ELF-1 (cell line): ENCODE results near the gene ARHGEF4.

ENCODE experiments used
- DNase-seq: peaks from one replicate; pipeline ENCODE4 v3.0.0-alpha.2; 2016; ENCODE audit warnings: low read depth, low spot score

Gene ARHGEF4

DNA sequence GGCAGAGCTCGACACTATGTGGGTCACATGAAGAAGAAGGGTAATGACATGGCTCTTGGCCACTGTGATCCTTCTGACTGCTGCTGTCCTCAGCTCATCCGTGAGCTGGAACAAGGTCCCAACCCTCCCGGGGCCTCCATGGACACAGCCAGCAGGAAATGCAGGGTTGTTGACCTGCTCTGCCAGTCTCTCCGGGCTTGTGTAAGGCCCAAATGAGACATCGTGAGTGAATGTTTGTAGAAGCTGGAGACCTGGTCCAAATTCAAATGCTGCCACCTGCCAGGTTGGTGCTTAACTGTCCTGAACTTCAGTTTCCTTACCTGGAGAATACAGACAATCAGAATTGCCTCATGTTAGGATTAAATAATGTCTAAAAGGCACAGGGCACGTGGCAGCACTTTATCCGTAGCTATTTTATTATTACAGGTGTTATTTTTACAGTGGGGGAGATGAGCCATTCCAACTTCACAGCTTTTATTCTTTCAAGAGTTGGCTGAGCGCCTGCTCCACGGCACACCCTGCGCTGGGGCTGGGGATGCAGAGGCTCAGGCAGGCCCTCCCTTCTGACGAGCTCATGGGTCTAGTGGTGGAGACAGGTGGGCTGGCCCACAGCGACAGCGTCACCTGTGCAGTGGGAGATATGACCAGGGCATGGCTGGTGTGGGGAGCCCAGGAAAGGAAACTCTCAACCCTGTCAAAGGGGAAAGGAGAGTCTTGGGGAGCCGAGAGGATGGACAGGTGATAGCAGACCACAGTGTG, 15.1 kb downstream of the ARHGEF4 start:
- DNase-seq, result no peak

DNA sequence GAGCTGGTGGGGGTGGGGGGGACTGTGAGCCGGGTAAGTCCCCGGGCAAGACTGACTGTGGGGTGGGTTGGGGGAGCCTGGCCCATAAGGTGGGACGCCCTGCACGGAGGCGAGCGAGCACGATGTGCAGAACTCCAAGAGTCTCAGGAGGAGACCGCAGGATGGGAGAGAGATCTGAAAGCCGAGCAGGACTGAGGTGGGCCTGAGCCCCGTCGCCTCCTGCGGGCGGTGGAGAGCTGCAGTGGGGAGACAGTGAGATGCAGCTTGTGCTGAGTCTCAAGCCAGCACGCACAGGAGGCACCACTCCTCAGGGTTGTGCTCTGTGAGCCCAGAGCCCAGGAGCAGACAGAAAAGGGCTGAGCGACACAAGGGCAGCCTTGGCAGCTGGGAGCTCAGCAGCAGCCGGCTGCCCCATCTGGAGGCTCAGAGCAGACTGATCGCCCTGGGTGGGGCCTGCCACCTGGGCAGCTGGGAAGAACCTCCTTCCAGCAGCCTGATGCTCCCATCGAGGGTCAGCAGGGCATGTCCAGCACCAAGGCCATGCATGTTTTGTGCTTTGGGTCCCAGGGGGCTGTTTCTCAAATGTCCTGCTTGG, 15.9 kb downstream of the ARHGEF4 start:
- DNase-seq, result no peak

DNA sequence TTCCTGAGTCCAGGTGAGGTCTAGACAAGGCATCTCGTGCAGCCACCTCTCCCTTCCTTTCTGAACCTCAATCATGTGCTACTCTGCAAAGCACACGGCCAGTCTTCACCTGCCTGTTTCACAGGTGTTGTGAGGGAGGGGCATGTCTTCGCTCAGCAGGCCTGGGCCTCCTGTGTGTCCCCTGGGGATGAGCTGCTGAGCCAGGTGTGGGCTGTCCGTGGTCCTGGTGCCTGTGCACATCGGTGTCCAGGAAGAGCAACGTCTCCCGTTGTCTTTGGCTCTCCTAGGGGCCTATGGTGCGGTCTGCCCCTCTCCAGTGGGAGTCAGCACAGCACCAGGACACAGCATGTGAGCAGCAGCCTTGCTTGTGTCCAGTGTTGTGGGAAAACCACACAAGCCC, 16.7 kb downstream of the ARHGEF4 start:
- DNase-seq, result no peak

DNA sequence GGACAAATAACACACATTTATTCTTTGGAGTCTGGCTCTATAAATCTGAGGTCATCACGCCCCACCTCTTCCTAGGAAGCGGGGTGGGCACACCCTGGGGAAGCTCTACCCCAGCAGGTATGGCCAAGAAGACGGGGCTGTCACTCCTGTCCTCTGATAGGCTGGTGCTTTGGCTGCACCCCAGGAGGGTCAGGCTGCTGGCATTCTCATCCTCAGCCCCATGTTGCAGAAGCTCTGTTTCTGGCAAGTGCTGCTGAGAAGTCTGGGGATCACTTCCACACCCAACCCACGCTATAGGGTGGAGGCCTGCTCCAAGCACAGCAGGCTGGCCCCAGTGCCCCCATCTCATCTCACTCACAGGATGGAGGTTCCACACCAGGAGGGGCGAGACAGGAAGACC, 17.6 kb downstream of the ARHGEF4 start:
- DNase-seq, result no peak

- DNase-seq, result no peak
Observed at GRCh38 chr2:130864830-130865800, 28.4 kb downstream of the ARHGEF4 start.

DNA sequence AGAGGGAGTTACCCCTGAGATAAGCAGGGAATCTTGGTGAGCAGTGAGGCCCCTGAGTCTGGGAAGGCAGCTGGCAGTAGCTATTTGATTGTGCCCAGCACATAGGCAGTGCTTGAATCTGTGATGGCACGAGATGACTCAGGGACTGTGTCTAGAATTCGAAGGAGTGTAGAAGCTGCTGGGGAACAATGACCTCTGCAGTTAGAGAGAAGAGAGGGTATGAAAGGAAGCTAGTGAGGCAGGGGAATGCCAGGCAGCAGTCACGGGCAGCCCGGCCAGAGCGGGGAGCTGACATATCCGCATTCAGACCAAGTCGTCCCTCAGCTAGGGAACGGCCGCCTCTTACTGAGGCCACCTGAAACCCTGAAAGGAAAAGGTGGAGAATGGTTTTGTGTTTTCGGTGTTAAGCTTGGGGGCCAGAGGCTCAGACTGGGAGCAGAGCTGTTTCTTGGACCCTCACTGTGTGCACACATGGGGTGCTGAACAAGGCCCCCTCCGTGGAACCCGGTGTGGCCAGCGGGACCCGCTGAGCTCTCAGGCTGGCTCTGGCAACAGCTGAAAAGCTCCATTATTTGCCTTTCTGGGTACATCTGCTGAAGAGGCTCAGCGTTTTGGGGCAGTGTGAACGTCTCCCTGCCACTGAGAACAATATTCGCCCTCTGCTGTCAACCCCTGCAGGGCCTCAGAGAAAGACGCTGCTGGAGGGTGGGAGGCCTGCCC, 32.9 kb downstream of the ARHGEF4 start:
- DNase-seq, result no peak

- no peak for DNase-seq
Observed at GRCh38 chr2:130870161-130870485, 33.4 kb downstream of the ARHGEF4 start.

GRCh38 chr2:130870779-130871178, 34.1 kb downstream of the ARHGEF4 start:
- DNase-seq, result no peak

GRCh38 chr2:130871843-130872740, 35.4 kb downstream of the ARHGEF4 start:
- DNase-seq, result no peak

DNA sequence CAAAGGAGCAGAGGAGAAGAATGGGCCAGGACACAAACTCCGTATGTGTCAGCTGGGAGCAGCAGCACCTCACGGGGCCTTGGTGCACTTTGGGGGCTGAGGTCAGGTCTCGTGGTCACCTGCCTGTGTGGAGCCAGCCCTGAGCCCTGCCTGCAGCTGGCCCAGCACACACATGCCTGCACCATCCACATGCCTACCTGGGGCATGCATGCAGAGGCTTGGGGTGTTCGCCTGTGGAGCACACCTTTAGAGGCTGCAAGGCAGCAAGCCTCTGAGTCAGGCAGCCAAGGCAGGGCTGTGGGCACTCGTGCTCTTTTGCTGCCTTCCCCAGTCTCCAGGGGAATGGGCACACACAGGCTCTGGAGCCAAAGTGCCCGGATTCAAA, 36.0 kb downstream of the ARHGEF4 start:
- no peak for DNase-seq

GRCh38 chr2:130873700-130874346, 37.1 kb downstream of the ARHGEF4 start:
- DNase-seq, result peak; percentile 78

GRCh38 chr2:130874512-130874911, 37.8 kb downstream of the ARHGEF4 start:
- no peak for DNase-seq

DNA sequence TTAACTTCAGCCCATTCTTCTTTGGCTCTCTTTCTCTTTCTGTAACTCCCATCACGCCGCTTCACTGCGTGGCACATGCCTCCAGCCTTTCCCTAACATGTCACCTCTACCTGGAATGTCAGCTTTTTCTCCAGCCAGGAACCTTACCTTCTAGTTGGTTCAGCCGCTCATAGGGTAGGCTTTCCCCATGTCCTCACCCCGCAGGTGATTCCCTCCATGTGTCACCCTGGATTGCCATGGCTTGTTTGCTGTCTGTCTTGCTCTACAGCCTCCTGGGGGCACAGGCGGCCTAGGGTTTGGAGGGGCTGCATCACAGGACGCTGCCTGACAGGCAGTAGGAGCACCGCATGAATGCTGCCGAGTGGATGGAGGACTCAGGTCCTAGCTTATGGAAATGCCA, 39.2 kb downstream of the ARHGEF4 start:
- no peak for DNase-seq

- DNase-seq, result no peak
Observed at GRCh38 chr2:130877258-130877657, 40.5 kb downstream of the ARHGEF4 start.

DNA sequence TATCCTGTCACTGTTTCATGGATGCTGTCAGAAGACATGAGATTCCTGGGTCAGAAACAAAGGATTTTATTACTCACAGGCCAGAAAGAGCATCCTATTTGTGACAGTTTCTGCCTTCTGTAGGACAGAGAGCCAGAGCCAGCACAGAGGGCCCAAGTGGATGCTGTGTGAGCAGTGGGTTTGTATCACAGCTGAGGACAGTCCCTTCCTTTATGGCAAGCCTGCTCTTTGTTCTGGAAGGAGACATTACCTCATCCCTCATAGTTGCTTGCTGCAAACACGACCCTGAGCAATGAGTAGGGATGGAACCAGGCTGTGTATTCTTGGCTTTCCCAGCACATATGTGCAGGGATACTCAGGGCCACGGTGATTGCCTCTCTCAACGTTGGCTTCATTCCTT, 41.6 kb downstream of the ARHGEF4 start:
- DNase-seq, result no peak

- no peak for DNase-seq
Observed at GRCh38 chr2:130878933-130879332, 42.2 kb downstream of the ARHGEF4 start.

DNA sequence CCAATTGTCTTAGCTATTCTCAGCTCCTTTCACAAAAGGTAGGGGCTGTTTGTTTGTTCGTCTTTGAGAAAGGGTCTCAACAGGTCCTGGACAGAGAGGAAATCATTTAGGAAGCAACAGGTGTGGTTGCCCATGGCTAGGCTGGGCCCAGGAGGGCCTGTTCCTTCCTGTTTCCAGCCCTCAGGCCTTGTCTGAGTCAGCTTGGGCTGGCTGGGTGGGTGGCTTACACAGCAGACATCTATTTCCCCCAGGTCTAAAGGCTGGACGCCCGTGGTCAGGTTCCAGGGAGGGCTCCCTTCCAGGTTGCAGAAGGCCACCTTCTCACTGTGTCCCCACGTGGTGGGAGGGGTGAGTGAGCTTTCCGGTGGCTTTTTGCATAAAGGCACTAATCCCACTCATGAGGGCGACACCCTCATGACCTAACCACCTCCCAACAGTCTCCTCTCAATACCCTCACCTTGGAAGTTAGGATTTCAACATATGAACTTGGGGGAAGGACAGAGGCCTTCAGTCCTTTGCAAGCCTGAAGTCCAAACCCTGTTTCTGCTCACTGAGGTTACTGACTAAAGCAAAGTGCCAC, 45.5 kb downstream of the ARHGEF4 start:
- DNase-seq, result peak; percentile 37

DNA sequence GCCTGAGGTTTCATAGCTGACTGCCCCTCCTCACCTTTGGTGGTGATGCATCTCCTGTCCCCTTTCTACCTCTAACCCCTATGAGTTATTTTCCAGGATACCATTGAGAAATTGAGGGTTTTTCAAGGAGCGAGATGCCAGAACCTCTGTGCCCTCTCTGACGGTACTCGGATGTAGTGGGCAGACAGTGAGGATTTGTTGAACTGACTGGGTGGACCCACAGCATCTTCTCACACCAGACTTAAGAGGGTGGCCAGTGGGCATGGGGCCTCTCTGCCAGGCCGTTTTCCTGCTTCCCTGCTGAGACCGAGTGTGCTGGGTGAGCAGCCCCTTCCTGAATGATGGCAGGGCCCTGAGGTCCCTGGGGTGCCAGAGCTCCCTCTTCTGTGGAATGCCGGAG, 46.3 kb downstream of the ARHGEF4 start:
- DNase-seq, result no peak

GRCh38 chr2:130883496-130883895, 46.8 kb downstream of the ARHGEF4 start:
- DNase-seq, result no peak

DNA sequence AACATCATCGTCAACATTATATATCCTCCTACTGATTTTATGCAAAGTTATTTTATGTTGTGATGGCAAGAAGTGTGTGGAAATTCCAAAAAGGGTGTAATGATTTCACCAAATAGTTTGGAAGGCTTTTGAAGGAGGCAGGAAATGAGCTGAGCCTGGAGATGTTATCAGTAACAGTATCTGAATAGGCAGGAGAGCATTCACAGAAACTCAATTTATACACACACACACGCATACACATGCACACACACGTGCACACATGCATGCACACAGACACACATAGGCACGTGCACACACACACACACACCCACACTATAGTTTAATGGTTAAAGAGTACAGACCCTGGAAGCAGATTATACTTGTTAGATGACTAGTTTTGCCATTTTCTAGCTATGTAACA, 47.3 kb downstream of the ARHGEF4 start:
- DNase-seq, result no peak
